Mesendoderm (in vitro differentiated cells): Measurements from ENCODE around the gene PMPCA.

ENCODE experiments used
- DNase-seq: peaks from one replicate; pipeline ENCODE4 v3.0.0; 2013
- H2AK5ac ChIP-seq: 2 replicates; pipeline ENCODE4 v1.6.1; 2013; ENCODE audit warnings: low read length, inconsistent platforms
- H2BK120ac ChIP-seq: 2 replicates; pipeline ENCODE4 v1.6.1; 2013; ENCODE audit warnings: low read depth, mild to moderate bottlenecking, low read length, moderate library complexity, mixed read lengths
- H2BK15ac ChIP-seq: replicated peaks from 2 replicates; pipeline ENCODE4 v1.6.1; 2013; ENCODE audit warnings: low read depth, mild to moderate bottlenecking, moderate library complexity
- H2BK5ac ChIP-seq: 2 replicates; pipeline ENCODE4 v1.6.1; 2013; ENCODE audit warnings: low read length, inconsistent platforms
- H3K18ac ChIP-seq: 2 replicates; pipeline ENCODE4 v1.6.1; 2013; ENCODE audit warnings: mild to moderate bottlenecking, low read length, mixed read lengths
- H3K23ac ChIP-seq: one replicate; pipeline ENCODE4 v1.6.1; 2013; ENCODE audit warnings: low read length
- H3K27ac ChIP-seq: 2 replicates; pipeline ENCODE4 v1.5.1; 2013; ENCODE audit warnings: low read depth, mild to moderate bottlenecking, inconsistent platforms, low read length, moderate library complexity
- H3K27me3 ChIP-seq: 2 replicates; pipeline ENCODE4 v1.6.1; 2013; ENCODE audit warnings: low read length, control low read depth, mild to moderate bottlenecking, inconsistent platforms; ENCODE audit not compliant: insufficient read depth, poor library complexity
- H3K36me3 ChIP-seq: 2 replicates; pipeline ENCODE4 v1.6.1; 2013; ENCODE audit warnings: low read length, inconsistent platforms; ENCODE audit not compliant: control insufficient read depth, insufficient read depth
- H3K4ac ChIP-seq: one replicate; pipeline ENCODE4 v1.6.1; 2013; ENCODE audit warnings: low read depth, mild to moderate bottlenecking, low read length, moderate library complexity
- H3K4me1 ChIP-seq: 2 replicates; pipeline ENCODE4 v1.6.1; 2013; ENCODE audit warnings: low read depth, low read length, inconsistent platforms; ENCODE audit not compliant: control insufficient read depth
- H3K4me2 ChIP-seq: 2 replicates; pipeline ENCODE4 v1.6.1; 2013; ENCODE audit warnings: low read length
- H3K4me3 ChIP-seq: 2 replicates; pipeline ENCODE4 v1.5.1; 2013; ENCODE audit warnings: mild to moderate bottlenecking, low read length
- H3K56ac ChIP-seq: one replicate; pipeline ENCODE4 v1.6.1; 2013; ENCODE audit warnings: low read length
- H3K79me1 ChIP-seq: 2 replicates; pipeline ENCODE4 v1.6.1; 2013; ENCODE audit warnings: low read length, inconsistent platforms
- H3K79me2 ChIP-seq: 2 replicates; pipeline ENCODE4 v1.6.1; 2013; ENCODE audit warnings: mild to moderate bottlenecking, low read length; ENCODE audit not compliant: control insufficient read depth, insufficient read depth
- H3K9ac ChIP-seq: 2 replicates; pipeline ENCODE4 v1.6.1; 2013; ENCODE audit warnings: low read length, inconsistent platforms
- H4K5ac ChIP-seq: one replicate; pipeline ENCODE4 v1.6.1; 2013; ENCODE audit warnings: low read length
- H4K8ac ChIP-seq: one replicate; pipeline ENCODE4 v1.6.1; 2013; ENCODE audit warnings: low read depth, mild to moderate bottlenecking, control low read depth, low read length, moderate library complexity
- WGBS: extraction: QIAGEN DNeasy Blood & Tissue Kit; methylation state at CpG from one replicate; pipeline ENCODE4 v1.1.7; 2013; ENCODE audit warnings: low lambda C conversion rate, missing lambda C conversion rate; ENCODE audit not compliant: insufficient coverage; ENCODE audit errors: extremely low coverage; 5-methylcytosine and 5-hydroxymethylcytosine counted together

PMPCA gene

DNA sequence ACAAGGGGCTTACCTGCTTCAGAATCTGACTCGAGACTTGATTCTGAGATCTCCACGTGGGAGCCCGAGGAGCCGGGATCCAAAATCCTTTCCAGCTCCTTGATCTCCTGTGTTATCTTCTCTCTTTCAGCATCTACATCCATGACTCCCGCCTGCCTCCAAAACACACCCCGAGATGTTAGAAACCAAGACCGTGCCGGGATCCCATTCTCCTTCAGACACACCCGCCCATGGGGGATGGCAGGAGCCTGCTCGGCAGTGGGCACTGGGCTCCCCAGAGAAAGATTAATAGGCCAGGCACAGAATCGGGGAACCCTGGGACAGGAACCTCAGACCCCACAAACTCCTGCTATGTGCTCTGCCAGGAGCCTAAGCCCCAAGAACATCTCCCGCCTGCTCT, 12.2 kb upstream of the PMPCA start:
- H3K79me2 ChIP-seq: peaks cover 22% of the 10 kb centered on the region
- H4K8ac ChIP-seq: no peak overlapping the region
- no CpG with 5 or more reads among the region's 12 CpGs for WGBS
- H3K27me3 ChIP-seq: no peaks in the 10 kb centered on the region
- H3K18ac ChIP-seq: no peak overlapping the region
- H3K4me1 ChIP-seq: peaks cover 2% of the 10 kb centered on the region
- no peak overlapping the region for H2AK5ac ChIP-seq
- H4K5ac ChIP-seq: no peak overlapping the region
- H3K4ac ChIP-seq: no peak overlapping the region
- H3K79me1 ChIP-seq: peaks cover 18% of the 10 kb centered on the region
- no peak overlapping the region for H3K4me2 ChIP-seq
- H3K56ac ChIP-seq: peak overlapping the region; percentile 96
- no peak overlapping the region for H3K27ac ChIP-seq
- no peak overlapping the region for H2BK5ac ChIP-seq
- peaks cover 20% of the 10 kb centered on the region for H3K36me3 ChIP-seq
- no peak overlapping the region for H2BK15ac ChIP-seq
- H3K4me3 ChIP-seq: no peak overlapping the region
- H3K9ac ChIP-seq: peak overlapping the region; percentile 97
- H2BK120ac ChIP-seq: no peak overlapping the region
- H3K23ac ChIP-seq: no peak overlapping the region
- DNase-seq: no peak

DNA sequence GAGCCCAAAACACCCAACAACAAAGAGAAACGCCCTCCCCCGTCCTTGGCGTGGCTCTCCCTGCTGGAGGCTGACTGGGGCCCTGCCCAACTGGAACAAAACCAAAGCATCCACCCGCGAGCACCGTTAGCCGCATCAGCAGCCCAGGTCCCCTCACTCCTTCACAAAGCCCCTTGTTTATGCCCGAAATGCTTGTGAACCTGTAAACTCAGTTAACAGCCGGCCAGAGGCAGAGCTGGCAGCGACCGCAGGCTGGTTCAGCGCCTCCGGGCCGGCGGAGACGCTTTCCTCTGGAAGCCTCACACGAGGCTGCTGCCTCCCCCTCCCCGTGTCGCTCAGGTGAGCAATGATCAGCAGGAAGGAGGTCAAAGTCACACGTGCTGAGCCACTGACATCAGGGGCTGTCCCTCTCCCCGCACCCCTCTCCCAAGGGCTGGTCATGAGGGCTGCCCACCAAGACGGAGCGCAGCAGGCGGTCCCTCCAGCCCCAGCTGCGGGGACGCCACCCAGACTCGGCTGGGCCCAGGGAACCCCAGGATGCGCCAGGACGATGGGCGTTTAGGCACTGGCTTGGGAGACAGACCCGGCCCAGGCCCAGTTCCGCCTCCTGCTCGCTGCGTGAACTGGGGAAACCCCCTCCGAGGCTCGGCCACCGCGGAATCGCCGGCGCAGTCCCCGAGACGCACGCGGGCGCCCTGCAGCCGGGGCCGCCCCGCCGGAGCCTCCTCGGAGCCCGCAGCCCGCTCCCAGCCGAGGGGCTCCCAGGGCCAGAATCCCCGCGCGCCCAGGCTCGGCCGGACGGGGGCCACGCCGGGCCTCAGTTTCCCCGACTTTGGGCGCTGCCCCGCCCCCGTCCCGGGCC, 11.1 kb upstream of the PMPCA start:
- H2AK5ac ChIP-seq: no peak overlapping the region
- H3K4ac ChIP-seq: peak overlapping the region; percentile 8
- H3K4me3 ChIP-seq: peak overlapping the region; percentile 93
- H3K4me2 ChIP-seq: peak overlapping the region; percentile 90
- H3K4me1 ChIP-seq: peaks cover 2% of the 10 kb centered on the region
- no peak overlapping the region for H2BK15ac ChIP-seq
- peak overlapping the region; percentile 6 for H3K18ac ChIP-seq
- peaks cover 22% of the 10 kb centered on the region for H3K79me2 ChIP-seq
- no peak overlapping the region for H2BK5ac ChIP-seq
- no peak overlapping the region for H2BK120ac ChIP-seq
- H3K9ac ChIP-seq: peak overlapping the region; percentile 97
- no peaks in the 10 kb centered on the region for H3K27me3 ChIP-seq
- H3K79me1 ChIP-seq: peaks cover 18% of the 10 kb centered on the region
- peak overlapping the region; percentile 3 for H3K23ac ChIP-seq
- peaks cover 23% of the 10 kb centered on the region for H3K36me3 ChIP-seq
- H4K5ac ChIP-seq: no peak overlapping the region
- no peak overlapping the region for H4K8ac ChIP-seq
- no CpG with 5 or more reads among the region's 67 CpGs for WGBS
- H3K27ac ChIP-seq: peak overlapping the region; percentile 26
- peak overlapping the region; percentile 96 for H3K56ac ChIP-seq
- peak; percentile 39 for DNase-seq

DNA sequence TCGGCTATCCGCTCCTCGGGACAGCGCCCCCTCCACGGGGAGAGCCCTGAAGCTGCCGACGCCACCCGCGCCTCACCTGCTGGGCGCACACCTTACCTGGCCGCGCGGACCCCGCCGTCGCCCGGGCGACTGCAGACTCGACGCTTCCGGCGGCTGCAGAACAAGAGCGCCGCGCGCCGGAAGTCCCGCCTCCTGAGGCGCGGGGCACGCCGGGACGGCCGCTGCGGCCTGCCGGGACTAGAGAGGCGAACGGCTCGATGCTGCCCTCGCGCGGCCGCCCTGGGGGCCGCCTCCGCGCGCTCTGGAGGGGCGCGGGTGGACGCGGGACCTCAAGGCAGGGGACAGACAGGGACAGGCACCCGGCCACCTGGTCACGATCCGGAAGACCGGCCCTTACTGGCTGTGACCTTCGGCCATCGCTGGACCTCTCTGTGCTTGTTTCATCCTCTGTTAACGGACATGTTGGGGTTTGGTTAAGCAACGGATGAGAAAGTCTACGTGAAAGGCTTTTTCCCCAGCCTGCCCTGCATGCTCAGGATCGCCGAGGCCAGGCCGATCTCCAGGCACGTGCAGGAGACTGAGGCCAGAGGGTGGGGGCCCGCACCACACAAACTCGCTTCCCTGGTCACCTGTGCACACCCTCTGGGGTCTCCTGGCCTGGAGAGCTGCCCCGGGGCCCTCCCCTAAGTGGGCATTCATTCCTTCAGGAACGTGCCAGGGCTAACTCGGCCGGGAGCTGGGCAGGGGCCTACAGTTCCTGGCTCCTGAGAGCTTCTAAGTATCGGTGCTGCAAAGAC, 10.2 kb upstream of the PMPCA start, which contains the start of gene SNAPC4:
SNAPC4 (minus strand) TSS at position 133 of the 797 bp plus-strand sequence. CDS start 1,742 bp downstream, outside the sequence.
- H3K18ac ChIP-seq: peak within 1 kb of the TSS; percentile 6
- no peak within 1 kb of the TSS for H2BK15ac ChIP-seq
- peak within 1 kb of the TSS; percentile 90 for H3K4me2 ChIP-seq
- H3K9ac ChIP-seq: peak within 1 kb of the TSS; percentile 97
- H3K56ac ChIP-seq: peak within 1 kb of the TSS; percentile 96
- peak within 1 kb of the TSS; percentile 3 for H3K23ac ChIP-seq
- peak within 1 kb of the TSS; percentile 26 for H3K27ac ChIP-seq
- H3K4me1 ChIP-seq: peaks cover 2% of the 10 kb centered on the region
- H3K79me2 ChIP-seq: peaks cover 22% of the 10 kb centered on the region
- no peak within 1 kb of the TSS for H2BK5ac ChIP-seq
- peak within 1 kb of the TSS; percentile 8 for H3K4ac ChIP-seq
- no peak within 1 kb of the TSS for H2AK5ac ChIP-seq
- no peaks in the 10 kb centered on the region for H3K27me3 ChIP-seq
- H4K8ac ChIP-seq: no peak within 1 kb of the TSS
- H3K79me1 ChIP-seq: peaks cover 18% of the 10 kb centered on the region
- DNase-seq: peak; percentile 93
- no peak within 1 kb of the TSS for H2BK120ac ChIP-seq
- peaks cover 15% of the 10 kb centered on the region for H3K36me3 ChIP-seq
- no CpG with 5 or more reads among the region's 71 CpGs for WGBS
- peak within 1 kb of the TSS; percentile 93 for H3K4me3 ChIP-seq
- no peak within 1 kb of the TSS for H4K5ac ChIP-seq

DNA sequence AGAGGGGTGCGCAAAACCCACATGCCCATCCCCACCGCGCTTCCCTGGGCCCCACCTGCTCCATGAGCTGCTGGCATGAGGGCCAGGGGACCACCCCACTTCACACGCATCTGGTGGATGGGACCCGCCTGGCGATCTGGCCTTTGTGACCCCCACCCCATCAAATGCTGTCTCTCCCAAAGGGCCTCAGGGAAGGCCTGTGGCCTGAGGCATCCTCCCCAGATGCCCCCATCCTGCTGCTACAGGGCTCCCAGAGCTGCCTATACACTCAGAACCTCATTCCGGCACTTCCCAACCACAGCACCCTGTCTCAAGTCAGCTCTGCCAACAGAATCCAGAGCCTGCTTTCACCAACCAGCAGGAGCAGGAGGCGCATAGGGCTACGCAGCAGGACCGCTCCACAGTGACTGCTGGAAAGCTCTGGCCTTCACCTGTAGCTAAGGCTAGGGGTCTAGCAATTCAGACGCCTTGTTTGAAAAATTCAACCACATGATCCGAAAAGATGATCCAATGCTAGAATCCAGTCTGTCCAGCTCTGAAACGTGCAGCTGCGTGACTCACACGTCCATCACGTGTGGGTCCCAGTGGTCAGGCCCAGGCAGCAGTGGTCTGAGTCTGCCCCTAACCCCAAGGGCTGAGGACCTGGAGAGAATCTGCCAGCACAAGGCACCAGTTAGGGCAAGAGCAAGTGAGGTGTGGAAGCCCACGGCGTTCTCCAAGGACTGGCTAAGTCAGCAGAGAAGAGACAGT, 9.1 kb upstream of the PMPCA start:
- no peak overlapping the region for H3K9ac ChIP-seq
- peaks cover 10% of the 10 kb centered on the region for H3K36me3 ChIP-seq
- H3K56ac ChIP-seq: no peak overlapping the region
- H3K79me1 ChIP-seq: peaks cover 17% of the 10 kb centered on the region
- no peak overlapping the region for H2BK5ac ChIP-seq
- no peak overlapping the region for H3K4me2 ChIP-seq
- H3K4ac ChIP-seq: no peak overlapping the region
- H2BK120ac ChIP-seq: no peak overlapping the region
- H3K18ac ChIP-seq: no peak overlapping the region
- peaks cover 22% of the 10 kb centered on the region for H3K79me2 ChIP-seq
- H3K27ac ChIP-seq: no peak overlapping the region
- no CpG with 5 or more reads among the region's 18 CpGs for WGBS
- H3K27me3 ChIP-seq: no peaks in the 10 kb centered on the region
- H2BK15ac ChIP-seq: no peak overlapping the region
- H3K23ac ChIP-seq: no peak overlapping the region
- no peak overlapping the region for H2AK5ac ChIP-seq
- H4K5ac ChIP-seq: no peak overlapping the region
- H4K8ac ChIP-seq: no peak overlapping the region
- H3K4me3 ChIP-seq: no peak overlapping the region
- DNase-seq: no peak
- peaks cover 2% of the 10 kb centered on the region for H3K4me1 ChIP-seq

DNA sequence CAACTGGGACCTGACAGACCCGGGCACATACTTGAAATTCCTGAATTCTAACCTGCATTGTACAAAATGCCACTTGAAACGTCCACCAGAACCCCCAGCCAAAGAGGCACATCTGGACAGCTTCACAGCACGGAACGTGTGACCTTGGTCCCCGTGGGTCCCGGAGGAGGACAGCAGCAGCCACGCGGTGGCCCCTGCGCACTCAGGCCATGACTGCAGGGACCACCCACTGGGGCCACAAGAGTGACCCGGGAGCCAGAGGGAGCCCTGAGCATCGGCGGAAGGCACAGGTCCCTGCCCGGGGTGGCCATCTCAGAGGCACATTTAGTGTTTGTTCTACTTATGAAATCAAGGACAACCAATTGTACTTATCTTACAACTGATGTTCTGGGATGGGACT, 8.4 kb upstream of the PMPCA start:
- Histone ChIP-seq H2AK5ac (no peak overlapping the region), H3K79me1 (peaks cover 12% of the 10 kb centered on the region), H3K27me3 (no peaks in the 10 kb centered on the region), H2BK120ac (no peak overlapping the region), H2BK15ac (no peak overlapping the region), H3K4ac (no peak overlapping the region), H3K36me3 (peaks cover 7% of the 10 kb centered on the region), H3K4me2 (no peak overlapping the region), H3K56ac (no peak overlapping the region), H4K5ac (no peak overlapping the region), H4K8ac (no peak overlapping the region), H3K9ac (no peak overlapping the region), H2BK5ac (no peak overlapping the region), H3K18ac (no peak overlapping the region), H3K4me3 (no peak overlapping the region), H3K4me1 (peaks cover 2% of the 10 kb centered on the region), H3K27ac (no peak overlapping the region), H3K23ac (no peak overlapping the region), H3K79me2 (peaks cover 22% of the 10 kb centered on the region)
- no CpG with 5 or more reads among the region's 13 CpGs for WGBS
- DNase-seq: no peak
